Measurements from ENCODE around the gene CHIC2. TPM values are rescaled to one million over a fixed set of nuclear protein-coding genes. Genes with fewer than 3 reads are reported as not detected.
"Not testable (repeated sequence)": the region's sequence is repeated elsewhere in the genome, so short reads cannot be mapped to it uniquely, and the experiment has no call there.

CHIC2 gene
- total RNA-seq, 1 experiment from 2014 or later: 52.3 TPM

DNA sequence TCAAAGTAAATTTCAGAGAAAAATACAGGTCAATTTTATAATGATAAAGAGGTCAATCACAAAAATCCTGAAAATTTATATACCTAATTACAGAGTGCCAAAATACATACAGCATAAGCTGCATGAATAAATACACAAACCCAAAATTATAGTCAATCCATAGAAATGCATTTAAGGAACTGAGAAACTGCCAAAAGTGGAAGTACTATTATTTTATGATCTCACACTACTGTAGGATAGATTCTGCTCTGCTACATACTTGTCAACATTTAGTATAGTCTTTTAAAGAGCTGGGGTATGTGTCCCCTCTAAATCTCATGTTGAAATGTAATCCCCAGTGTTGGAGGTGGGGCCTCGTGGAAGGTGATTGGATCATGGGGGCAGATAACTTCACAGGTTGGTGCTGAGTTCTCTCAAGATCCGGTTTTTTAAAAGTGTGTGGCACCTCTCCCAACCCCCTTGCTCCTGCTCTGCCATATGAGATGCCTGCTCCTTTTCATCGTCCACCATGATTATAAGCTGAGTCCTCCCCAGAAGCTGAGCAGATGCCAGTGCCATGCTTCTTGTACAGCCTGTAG lies 31.8 kb downstream of the CHIC2 start:
- Histone ChIP-seq H3K4me1 (ENCODE audit: insufficient read depth, low read length) (peaks cover 2% of the 10 kb centered on the region), H3K9me3 (ENCODE audit: low read length) (no peaks in the 10 kb centered on the region), H3K9ac (ENCODE audit: low read length) (no peak overlapping the region), H3K9me2 (replicated peaks; ENCODE audit: low read length) (no peaks in the 10 kb centered on the region), H3K36me3 (ENCODE audit: low read depth, low read length) (no peaks in the 10 kb centered on the region), H3K4me2 (ENCODE audit: low read length) (no peak overlapping the region), H4K20me1 (ENCODE audit: low read length) (no peaks in the 10 kb centered on the region), H2AFZ (ENCODE audit: low read length) (no peak overlapping the region), H3K27me3 (ENCODE audit: low read length) (no peaks in the 10 kb centered on the region), H3K79me2 (ENCODE audit: low read length) (no peaks in the 10 kb centered on the region), H3F3A (ENCODE audit: low read length, unreplicated experiment) (no peaks in the 10 kb centered on the region), H3K27ac (ENCODE audit: low read length) (no peak overlapping the region), H3K4me3 (ENCODE audit: low read length) (no peak overlapping the region)
- BruUV-seq (replicated peaks): no TSS peak
- CTCF ChIA-PET: no interaction called here
- DNase-seq: no peak
- POLR2A ChIA-PET (ENCODE audit: unreplicated experiment): no interaction called here
- intact Hi-C loops (cut with micrococcal nuclease): no loop called here
- no peak for ATAC-seq
- TF ChIP-seq, protein P1, sequence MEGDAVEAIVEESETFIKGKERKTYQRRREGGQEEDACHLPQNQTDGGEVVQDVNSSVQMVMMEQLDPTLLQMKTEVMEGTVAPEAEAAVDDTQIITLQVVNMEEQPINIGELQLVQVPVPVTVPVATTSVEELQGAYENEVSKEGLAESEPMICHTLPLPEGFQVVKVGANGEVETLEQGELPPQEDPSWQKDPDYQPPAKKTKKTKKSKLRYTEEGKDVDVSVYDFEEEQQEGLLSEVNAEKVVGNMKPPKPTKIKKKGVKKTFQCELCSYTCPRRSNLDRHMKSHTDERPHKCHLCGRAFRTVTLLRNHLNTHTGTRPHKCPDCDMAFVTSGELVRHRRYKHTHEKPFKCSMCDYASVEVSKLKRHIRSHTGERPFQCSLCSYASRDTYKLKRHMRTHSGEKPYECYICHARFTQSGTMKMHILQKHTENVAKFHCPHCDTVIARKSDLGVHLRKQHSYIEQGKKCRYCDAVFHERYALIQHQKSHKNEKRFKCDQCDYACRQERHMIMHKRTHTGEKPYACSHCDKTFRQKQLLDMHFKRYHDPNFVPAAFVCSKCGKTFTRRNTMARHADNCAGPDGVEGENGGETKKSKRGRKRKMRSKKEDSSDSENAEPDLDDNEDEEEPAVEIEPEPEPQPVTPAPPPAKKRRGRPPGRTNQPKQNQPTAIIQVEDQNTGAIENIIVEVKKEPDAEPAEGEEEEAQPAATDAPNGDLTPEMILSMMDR (conservative IDR thresholded peaks at IDR 0.05; ENCODE audit: low read depth, low read length): no peak
- TF ChIP-seq EZH2phosphoT487 (IDR thresholded peaks at IDR 0.05; ENCODE audit: borderline replicate concordance, low read length) (no peak), EZH2 (IDR thresholded peaks at IDR 0.05; ENCODE audit: low read length, unreplicated experiment) (no peak)

DNA sequence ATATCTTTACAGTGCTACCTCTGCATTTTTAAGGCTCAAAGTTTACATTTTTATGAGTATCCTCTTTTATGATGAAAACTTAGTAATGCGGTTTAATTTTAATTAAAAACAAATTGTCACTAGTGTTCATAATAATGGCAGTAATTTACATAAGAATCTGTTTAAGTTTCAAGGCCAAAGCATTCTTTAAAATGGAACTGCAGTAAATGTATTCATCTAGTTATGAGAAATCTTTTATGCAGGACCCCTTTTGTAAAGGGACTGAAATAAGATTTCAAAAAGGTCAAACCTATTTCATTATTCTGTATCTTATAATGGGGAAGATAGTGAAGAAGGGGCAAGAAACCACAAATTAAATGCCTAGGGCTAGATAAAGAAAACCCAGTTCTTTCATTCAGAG lies 37.1 kb downstream of the CHIC2 start:
- intact Hi-C loops (cut with micrococcal nuclease): no loop called here
- ChIA-PET POLR2A (ENCODE audit: unreplicated experiment) (no interaction called here), CTCF (no interaction called here)
- H3K9me3 ChIP-seq (ENCODE audit: low read length): no peaks in the 10 kb centered on the region
- peaks cover 4% of the 10 kb centered on the region for H3K79me2 ChIP-seq (ENCODE audit: low read length)
- no peaks in the 10 kb centered on the region for H3K4me1 ChIP-seq (ENCODE audit: insufficient read depth, low read length)
- no peaks in the 10 kb centered on the region for H3K36me3 ChIP-seq (ENCODE audit: low read depth, low read length)
- no peak for ATAC-seq
- H3K27me3 ChIP-seq (ENCODE audit: low read length): no peaks in the 10 kb centered on the region
- H3K9me2 ChIP-seq (replicated peaks; ENCODE audit: low read length): no peaks in the 10 kb centered on the region
- no peaks in the 10 kb centered on the region for H4K20me1 ChIP-seq (ENCODE audit: low read length)
- H2AFZ ChIP-seq (ENCODE audit: low read length): no peak overlapping the region
- TF ChIP-seq EZH2 (IDR thresholded peaks at IDR 0.05; ENCODE audit: low read length, unreplicated experiment) (no peak), EZH2phosphoT487 (IDR thresholded peaks at IDR 0.05; ENCODE audit: borderline replicate concordance, low read length) (no peak)
- TF ChIP-seq, protein P1 (conservative IDR thresholded peaks at IDR 0.05; ENCODE audit: low read depth, low read length): no peak
- no peak for DNase-seq
- no peak overlapping the region for H3K4me3 ChIP-seq (ENCODE audit: low read length)
- no peak overlapping the region for H3K4me2 ChIP-seq (ENCODE audit: low read length)
- H3F3A ChIP-seq (ENCODE audit: low read length, unreplicated experiment): no peaks in the 10 kb centered on the region
- no peak overlapping the region for H3K27ac ChIP-seq (ENCODE audit: low read length)
- no peak overlapping the region for H3K9ac ChIP-seq (ENCODE audit: low read length)
- no TSS peak for BruUV-seq (replicated peaks)

- no peak overlapping the region for H3K4me3 ChIP-seq (ENCODE audit: low read length)
- no peak for TF ChIP-seq EZH2 (IDR thresholded peaks at IDR 0.05; ENCODE audit: low read length, unreplicated experiment)
- no peak for TF ChIP-seq EZH2phosphoT487 (IDR thresholded peaks at IDR 0.05; ENCODE audit: borderline replicate concordance, low read length)
- TF ChIP-seq, protein P1 (conservative IDR thresholded peaks at IDR 0.05; ENCODE audit: low read depth, low read length): no peak
- CTCF ChIA-PET: no interaction called here
- H3K9ac ChIP-seq (ENCODE audit: low read length): no peak overlapping the region
- H4K20me1 ChIP-seq (ENCODE audit: low read length): no peaks in the 10 kb centered on the region
- POLR2A ChIA-PET (ENCODE audit: unreplicated experiment): no interaction called here
- no peaks in the 10 kb centered on the region for H3K27me3 ChIP-seq (ENCODE audit: low read length)
- H3K27ac ChIP-seq (ENCODE audit: low read length): no peak overlapping the region
- intact Hi-C loops (cut with micrococcal nuclease): no loop called here
- H3F3A ChIP-seq (ENCODE audit: low read length, unreplicated experiment): no peaks in the 10 kb centered on the region
- no peak overlapping the region for H2AFZ ChIP-seq (ENCODE audit: low read length)
- H3K9me2 ChIP-seq (replicated peaks; ENCODE audit: low read length): no peaks in the 10 kb centered on the region
- no peaks in the 10 kb centered on the region for H3K4me1 ChIP-seq (ENCODE audit: insufficient read depth, low read length)
- H3K9me3 ChIP-seq (ENCODE audit: low read length): no peaks in the 10 kb centered on the region
- H3K36me3 ChIP-seq (ENCODE audit: low read depth, low read length): no peaks in the 10 kb centered on the region
- H3K4me2 ChIP-seq (ENCODE audit: low read length): no peak overlapping the region
- no TSS peak for BruUV-seq (replicated peaks)
- ATAC-seq (no peak), DNase-seq (no peak)
- H3K79me2 ChIP-seq (ENCODE audit: low read length): peaks cover 4% of the 10 kb centered on the region
Measured at GRCh38 chr4:54025582-54025981, 38.8 kb downstream of the CHIC2 start.

DNA sequence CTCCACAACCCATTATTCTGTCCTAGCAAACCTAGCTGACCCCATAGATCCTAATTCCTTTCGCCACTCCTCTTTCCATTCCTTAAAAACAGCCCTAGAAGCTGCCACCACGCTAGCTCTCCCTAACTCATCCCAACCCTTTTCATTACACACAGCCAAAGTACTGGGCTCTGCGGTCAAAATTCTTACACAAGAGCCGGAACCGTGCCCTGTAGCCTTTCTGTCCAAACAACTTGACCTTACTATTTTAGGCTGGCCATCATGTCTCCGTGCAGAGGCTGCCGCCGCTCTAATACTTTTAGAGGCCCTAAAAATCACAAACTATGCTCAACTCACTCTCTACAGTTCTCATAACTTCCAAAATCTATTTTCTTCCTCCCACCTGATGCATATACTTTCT lies 41.4 kb downstream of the CHIC2 start:
- H3K79me2 ChIP-seq (ENCODE audit: low read length); CTCF ChIA-PET; H3K36me3 ChIP-seq (ENCODE audit: low read depth, low read length); H3K4me2 ChIP-seq (ENCODE audit: low read length); POLR2A ChIA-PET (ENCODE audit: unreplicated experiment); H3K9me2 ChIP-seq (replicated peaks; ENCODE audit: low read length); H3K9ac ChIP-seq (ENCODE audit: low read length); intact Hi-C loops (cut with micrococcal nuclease); H3K4me1 ChIP-seq (ENCODE audit: insufficient read depth, low read length); H3K27me3 ChIP-seq (ENCODE audit: low read length); ATAC-seq; H2AFZ ChIP-seq (ENCODE audit: low read length); H4K20me1 ChIP-seq (ENCODE audit: low read length); BruUV-seq (replicated peaks); H3F3A ChIP-seq (ENCODE audit: low read length, unreplicated experiment); H3K9me3 ChIP-seq (ENCODE audit: low read length); H3K27ac ChIP-seq (ENCODE audit: low read length); H3K4me3 ChIP-seq (ENCODE audit: low read length); DNase-seq: not testable (repeated sequence)

Data from PC-3 (cell line).